HG03039 (cell line): ENCODE measurements around the gene LMNB1.
"Not testable (repeated sequence)": the region's sequence is repeated elsewhere in the genome, so short reads cannot be mapped to it uniquely, and the experiment has no call there.

ENCODE experiments used
- ATAC-seq: cut with Tn5 transposase; IDR thresholded peaks from one replicate; pipeline ENCODE4 v1.9.1; 2021; ENCODE audit warnings: mild to moderate bottlenecking, moderate library complexity; ENCODE audit not compliant: unreplicated experiment

LMNB1 gene

DNA sequence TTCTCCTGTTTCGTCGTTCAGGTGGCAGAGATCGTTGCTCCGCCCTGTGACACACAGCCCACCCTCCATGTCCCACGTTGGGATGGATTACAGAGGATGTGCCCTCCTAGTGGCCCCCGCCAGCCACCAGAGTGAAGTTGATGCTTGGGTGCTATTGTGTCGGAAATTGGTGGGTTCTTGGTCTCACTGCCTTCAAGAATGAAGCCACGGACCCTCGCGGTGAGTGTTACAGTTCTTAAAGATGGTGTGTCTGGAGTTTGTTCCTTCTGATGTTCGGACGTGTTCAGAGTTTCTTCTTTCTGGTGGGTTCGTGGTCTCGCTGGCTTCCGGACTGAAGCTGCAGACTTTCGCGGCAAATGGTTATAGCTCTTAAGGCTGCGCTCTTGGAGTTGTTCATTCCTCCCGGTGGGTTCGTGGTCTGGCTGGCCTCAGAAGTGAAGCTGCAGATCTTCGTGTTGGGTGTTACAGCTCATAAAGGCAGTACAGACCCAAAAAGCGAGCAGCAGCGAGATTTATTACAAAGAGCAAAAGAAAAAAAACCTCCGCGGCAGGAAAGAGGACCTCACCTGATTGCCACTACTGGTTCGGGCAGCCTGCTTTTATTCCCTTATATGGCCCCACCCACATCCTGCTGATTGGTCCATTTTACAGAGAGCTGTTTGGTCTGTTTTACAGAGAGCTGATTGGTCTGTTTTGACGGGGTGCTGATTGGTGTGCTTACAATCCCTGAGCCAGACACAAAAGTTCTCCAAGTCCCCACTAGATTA lies 76.8 kb downstream of the LMNB1 start:
- not testable (repeated sequence) for ATAC-seq

- ATAC-seq: no peak
These were observed 77.7 kb downstream of the LMNB1 start for GRCh38 chr5:126854526-126855110.

- no peak for ATAC-seq
These were observed 78.3 kb downstream of the LMNB1 start for GRCh38 chr5:126855266-126855665.

GRCh38 chr5:126857472-126858410 lies 80.8 kb downstream of the LMNB1 start:
- no peak for ATAC-seq

DNA sequence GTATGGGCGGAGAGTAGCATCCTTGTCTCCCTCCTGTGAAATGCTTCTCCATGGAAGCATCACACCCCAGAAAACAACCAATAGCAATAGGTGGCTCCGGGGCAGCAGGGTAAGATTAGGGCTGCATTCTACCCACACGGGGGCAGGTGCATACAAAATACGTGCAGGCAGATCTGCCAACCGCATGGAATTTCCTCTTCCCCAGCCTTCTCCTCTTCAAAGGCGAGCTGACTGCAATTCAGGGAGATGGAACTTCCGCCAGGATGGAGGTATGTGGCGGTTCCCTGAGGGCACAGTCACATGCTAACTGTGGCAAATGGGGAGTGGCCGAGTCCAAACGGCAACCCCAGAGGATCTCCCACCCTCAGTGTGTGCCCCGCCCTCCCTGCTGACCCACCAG lies 81.5 kb downstream of the LMNB1 start:
- ATAC-seq: no peak

DNA sequence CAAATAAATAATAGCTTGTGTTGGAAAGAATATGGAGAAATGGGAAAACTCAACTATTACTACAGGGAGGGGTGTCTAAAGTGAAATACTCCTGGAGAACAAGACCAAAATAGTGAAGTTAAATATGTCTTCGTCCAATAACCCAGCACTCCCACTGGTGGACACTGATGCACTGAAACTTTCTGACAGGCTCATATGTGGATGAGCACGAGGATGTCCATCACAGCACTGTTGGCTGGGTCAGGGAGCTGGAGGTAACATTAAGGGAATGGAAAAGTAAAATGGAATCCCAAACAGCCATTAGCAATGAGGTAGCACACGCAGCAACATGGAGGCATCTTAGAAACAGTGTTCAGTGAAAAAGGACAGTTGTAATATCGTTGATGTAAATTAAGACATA lies 86.5 kb downstream of the LMNB1 start:
- ATAC-seq: no peak

GRCh38 chr5:126864042-126864688 lies 87.2 kb downstream of the LMNB1 start:
- no peak for ATAC-seq

GRCh38 chr5:126865299-126865698 lies 88.4 kb downstream of the LMNB1 start:
- ATAC-seq: no peak

- no peak for ATAC-seq
These were observed 90.1 kb downstream of the LMNB1 start for GRCh38 chr5:126866851-126867636.

DNA sequence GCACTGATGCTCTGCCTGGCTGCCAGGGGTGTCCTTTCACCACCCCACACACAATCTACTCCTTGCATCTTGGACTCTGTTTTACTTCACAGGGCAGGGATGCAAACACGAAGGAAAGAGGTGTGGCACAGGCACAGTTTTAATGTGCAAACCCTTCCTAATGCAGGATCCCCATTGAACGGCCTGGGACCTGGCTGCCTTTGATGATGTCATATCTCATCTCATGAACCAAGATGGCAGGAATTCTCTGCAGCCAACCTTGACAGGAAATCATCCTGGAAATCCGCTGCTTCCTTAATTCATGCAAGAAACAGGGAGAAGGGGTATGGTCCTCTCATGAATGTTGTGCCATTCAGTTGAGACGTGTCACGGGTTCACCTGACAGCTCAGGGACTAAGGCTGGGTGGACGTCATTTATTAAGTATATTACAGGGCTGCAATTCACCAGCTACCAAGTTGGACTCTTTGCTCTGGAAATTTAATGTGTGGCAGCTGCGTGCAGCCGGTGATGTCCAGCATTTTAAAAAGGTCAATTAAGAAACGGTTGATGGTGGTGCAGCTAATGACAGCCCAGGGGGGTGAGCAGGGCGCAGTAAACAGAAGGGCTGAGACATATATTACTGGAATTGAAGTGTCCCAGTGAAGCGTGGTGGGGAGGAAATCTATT lies 91.5 kb downstream of the LMNB1 start:
- ATAC-seq: no peak

- ATAC-seq: peak; percentile 60
These were observed 92.1 kb downstream of the LMNB1 start for GRCh38 chr5:126869005-126869451.

- no peak for ATAC-seq
These were observed 94.5 kb downstream of the LMNB1 start for GRCh38 chr5:126871441-126871840.

DNA sequence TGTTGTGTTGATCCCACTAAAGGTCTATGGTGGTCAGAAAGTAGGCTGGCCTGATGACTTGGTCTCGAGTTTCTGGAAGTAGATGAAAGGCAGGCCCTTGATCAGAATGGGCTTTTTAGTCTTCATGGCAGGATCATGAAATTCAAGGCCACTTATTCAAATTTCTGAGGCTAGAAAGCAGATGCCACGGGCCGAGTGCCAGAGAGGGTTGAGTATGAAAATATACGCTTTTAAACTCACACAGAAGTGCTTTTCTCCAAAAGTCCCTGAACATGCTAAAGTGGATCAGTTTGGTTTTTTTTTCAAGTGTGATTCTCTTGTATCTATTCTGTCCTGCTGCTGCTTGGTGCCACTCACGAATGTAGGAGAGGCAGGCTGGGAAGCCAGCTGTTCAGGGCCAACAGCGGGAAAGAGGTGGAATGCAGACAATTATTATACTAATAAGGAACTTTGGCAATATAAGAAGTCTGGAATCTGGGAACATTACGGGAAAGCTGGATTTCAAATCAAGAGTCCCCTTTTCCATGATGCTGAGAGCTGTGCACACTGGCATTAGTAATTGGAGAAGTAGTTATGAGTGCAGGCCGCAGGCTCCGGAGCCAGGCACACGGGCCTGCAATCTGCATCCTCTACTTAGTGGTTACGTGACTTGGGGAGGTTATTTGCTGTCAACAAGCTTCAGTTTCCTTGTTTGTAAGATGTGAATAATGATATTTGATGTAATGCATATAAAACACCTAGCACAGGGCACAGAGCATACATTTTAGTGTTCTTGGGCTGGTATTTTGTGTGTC lies 95.8 kb downstream of the LMNB1 start:
- no peak for ATAC-seq

- ATAC-seq: no peak
These were observed 98.4 kb downstream of the LMNB1 start for GRCh38 chr5:126875303-126875785.

DNA sequence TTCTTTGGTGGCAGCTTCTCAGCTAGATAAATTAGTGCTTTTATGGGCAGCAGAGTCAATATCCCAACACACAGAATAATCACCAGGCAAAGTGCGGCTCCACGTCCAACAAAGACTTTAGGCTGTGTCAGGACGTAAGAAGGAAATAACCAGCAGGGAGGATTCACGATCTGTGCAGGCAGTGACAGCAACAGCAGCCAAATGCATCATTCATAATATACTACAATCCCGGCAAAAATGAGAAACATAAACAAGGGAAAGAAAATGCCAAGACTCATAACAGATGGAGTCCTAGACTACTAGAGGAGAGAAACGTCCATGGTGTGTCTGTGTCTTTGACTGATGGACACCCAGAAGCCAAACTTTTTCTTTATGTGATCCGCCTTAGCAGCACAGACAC lies 100.7 kb downstream of the LMNB1 start:
- no peak for ATAC-seq

DNA sequence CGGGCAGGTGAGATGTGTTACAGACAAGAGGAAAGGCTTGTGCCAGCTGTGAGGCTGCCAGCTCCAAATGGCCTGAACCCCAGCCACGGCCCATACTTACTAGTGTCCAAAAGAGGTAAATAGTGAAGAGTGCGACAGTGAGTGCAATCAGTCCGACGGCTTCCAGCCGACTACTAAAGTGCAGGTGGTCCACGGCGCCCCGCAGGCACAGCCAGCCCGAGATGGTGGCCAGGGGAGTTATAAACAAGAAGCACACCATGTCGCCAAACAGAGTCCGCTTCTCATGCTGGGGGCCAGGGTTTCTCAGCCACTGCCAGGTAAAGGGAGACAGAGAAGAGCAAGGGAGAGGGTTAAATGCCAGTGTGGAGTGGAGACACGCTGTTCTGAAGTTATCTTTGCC lies 101.1 kb downstream of the LMNB1 start:
- ATAC-seq: no peak

- no peak for ATAC-seq
These were observed 101.7 kb downstream of the LMNB1 start for GRCh38 chr5:126878634-126879033.

- ATAC-seq: no peak
These were observed 105.1 kb downstream of the LMNB1 start for GRCh38 chr5:126881821-126882600.
